ENCODE data around the gene TMEM218.
"Not testable (repeated sequence)": the region's sequence is repeated elsewhere in the genome, so short reads cannot be mapped to it uniquely, and the experiment has no call there.

The TMEM218 gene

DNA sequence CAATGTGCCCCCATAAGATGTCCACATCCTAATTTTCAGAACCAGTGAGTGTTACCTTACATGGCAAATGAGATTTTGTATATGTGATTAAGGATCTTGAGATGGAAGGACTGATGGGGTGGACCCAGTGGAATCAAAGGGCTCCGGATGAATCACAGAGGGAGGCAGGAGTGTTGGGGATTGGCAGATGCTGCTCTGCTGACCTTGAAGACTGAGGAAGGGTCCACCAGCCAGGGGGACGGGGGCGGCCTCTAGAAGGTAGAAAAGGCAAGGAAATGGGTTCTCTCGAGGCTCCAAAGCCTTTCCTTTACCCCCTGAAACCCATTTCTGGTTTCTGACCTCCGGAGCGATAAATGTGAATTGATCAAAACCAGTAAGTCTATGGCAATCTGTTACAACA, 18.8 kb downstream of the TMEM218 start:
- in situ Hi-C loops (cut with HindIII; ENCODE audit: low pct_unique_long_range_greater_than_20kb, low sequenced_read_pairs): no loop called here
- DNase-seq (ENCODE audit: low read depth in 1 of 2, low spot score in 1 of 2): no peak
- TF ChIP-seq JUND (IDR thresholded peaks at IDR 0.05; ENCODE audit: low read depth): no peak

DNA sequence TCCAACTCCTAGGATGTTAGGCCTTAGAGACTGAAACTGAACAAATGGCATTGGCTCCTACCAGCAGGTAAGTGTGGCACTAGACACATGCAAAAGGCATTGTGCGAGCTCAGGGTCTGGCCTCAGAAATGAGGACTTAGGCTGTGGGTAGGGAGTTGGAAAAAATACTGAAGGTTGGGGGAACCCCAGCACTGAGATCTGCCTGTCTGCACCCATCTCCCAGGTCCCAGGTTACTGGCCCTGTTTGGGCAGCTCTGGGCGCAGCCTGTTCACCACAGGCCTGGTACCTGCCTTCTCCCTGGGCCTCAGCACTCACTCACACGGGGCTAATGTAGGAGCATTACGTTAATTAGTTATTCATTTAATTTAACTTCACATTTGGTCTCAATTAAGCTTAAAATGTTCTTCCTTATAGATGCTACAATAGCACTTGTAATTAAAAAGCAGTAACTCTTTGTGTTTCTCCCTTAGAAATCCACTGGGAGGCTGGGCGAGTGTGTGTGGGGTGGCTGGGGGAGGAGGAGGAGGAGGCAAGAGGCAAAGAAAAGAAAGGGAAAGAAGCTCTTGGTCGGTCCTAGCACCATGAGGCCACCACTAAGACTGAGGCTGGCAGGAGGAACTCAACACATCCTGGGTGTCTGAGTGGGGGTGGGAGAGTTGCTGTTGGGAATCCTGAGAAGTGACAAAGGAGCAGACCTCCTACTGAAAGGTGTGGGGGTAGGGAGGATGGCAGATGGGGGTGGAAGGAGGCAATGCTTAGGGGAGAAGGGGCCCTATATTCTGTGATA, 19.4 kb downstream of the TMEM218 start:
- in situ Hi-C loops (cut with HindIII; ENCODE audit: low pct_unique_long_range_greater_than_20kb, low sequenced_read_pairs): no loop called here
- TF ChIP-seq JUND (IDR thresholded peaks at IDR 0.05; ENCODE audit: low read depth): no peak
- no peak for DNase-seq (ENCODE audit: low read depth in 1 of 2, low spot score in 1 of 2)

DNA sequence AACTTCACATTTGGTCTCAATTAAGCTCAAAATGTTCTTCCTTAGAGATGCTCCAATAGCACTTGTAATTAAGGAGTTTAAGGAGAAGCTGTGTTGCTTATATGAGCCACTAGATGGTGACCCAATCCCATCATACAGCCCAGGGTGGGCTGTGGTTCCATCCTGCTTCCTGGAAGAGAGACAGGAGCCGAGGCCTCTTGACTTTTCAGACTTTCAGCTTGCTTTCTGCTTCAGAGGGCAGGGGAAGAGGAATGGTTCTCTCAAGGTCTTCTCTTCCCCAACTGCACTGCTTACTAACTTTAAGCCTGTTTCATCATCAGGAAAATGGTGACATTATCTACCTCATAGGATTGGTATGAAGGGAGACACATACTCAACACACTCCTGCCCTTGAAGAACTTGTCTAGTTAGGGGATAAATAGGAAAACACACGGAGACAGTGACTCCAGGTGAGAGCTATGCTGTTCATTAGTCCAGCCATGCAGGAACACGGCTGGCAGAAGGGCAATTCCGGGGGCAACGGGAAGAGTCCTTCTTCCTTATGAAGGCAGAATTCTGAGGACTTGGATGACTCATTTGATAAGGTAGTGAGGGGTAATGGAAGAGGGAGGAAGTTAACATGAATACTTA, 20.1 kb downstream of the TMEM218 start:
- DNase-seq (ENCODE audit: low read depth in 1 of 2, low spot score in 1 of 2): peak; percentile 81 to 86
- in situ Hi-C loops (cut with HindIII; ENCODE audit: low pct_unique_long_range_greater_than_20kb, low sequenced_read_pairs): no loop called here
- TF ChIP-seq JUND (IDR thresholded peaks at IDR 0.05; ENCODE audit: low read depth): no peak

DNA sequence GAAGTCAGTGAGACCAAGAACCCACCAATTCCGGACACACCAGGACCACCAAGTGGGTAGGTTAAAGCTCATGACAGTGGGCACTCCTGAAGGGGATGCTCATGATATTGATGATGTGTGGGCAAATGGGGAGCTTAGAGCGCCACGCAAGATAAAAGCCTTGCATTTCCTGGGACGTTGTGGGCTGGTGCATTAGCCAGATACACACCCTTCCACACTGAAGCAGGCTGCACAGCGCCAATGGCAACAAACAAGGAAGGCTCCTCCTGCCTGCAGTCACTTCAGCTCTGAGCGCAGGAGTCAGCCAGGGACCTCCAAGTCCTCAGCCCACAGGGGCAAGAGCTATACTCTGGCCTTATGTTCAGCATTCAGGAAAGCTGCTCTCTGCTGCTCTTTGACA, 20.6 kb downstream of the TMEM218 start:
- TF ChIP-seq JUND (IDR thresholded peaks at IDR 0.05; ENCODE audit: low read depth): no peak
- in situ Hi-C loops (cut with HindIII; ENCODE audit: low pct_unique_long_range_greater_than_20kb, low sequenced_read_pairs): no loop called here
- DNase-seq (ENCODE audit: low read depth in 1 of 2, low spot score in 1 of 2): no peak

DNA sequence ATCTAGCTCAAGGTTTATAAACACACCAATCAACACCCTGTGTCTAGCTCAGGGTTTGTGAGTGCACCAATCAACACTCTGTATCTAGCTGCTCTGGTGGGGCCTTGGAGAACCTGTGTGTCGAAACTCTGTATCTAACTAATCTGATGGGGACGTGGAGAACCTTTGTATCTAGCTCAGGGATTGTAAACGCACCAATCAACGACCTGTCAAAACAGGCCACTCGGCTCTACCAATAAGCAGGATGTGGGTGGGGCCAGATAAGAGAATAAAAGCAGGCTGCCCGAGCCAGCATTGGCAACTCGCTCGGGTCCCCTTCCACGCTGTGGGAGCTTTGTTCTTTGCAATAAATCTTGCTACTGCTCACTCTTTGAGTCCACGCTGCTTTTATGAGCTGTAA, 21.3 kb downstream of the TMEM218 start:
- in situ Hi-C loops (cut with HindIII; ENCODE audit: low pct_unique_long_range_greater_than_20kb, low sequenced_read_pairs): not testable (repeated sequence)

DNA sequence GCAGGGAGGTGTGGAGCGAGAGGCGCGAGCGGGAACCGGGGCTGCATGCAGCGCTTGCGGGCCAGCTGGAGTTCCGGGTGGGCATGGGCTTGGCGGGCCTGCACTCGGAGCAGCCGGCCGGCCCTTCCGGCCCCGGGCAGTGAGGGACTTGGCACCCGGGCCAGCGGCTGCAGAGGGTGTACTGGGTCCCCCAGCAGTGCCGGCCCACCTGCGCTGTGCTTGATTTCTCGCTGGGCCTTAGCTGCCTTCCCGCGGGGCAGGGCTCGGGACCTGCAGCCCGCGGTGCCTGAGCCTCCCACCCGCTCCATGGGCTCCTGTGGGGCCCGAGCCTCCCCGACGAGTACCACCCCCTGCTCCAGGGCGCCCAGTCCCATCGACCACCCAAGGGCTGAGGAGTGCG, 21.9 kb downstream of the TMEM218 start:
- in situ Hi-C loops (cut with HindIII; ENCODE audit: low pct_unique_long_range_greater_than_20kb, low sequenced_read_pairs); DNase-seq (ENCODE audit: low read depth in 1 of 2, low spot score in 1 of 2): not testable (repeated sequence)

More for the DNA sequence above, 21.3 kb downstream of the TMEM218 start:
- DNase-seq (ENCODE audit: low read depth in 1 of 2, low spot score in 1 of 2): not testable (repeated sequence)

DNA sequence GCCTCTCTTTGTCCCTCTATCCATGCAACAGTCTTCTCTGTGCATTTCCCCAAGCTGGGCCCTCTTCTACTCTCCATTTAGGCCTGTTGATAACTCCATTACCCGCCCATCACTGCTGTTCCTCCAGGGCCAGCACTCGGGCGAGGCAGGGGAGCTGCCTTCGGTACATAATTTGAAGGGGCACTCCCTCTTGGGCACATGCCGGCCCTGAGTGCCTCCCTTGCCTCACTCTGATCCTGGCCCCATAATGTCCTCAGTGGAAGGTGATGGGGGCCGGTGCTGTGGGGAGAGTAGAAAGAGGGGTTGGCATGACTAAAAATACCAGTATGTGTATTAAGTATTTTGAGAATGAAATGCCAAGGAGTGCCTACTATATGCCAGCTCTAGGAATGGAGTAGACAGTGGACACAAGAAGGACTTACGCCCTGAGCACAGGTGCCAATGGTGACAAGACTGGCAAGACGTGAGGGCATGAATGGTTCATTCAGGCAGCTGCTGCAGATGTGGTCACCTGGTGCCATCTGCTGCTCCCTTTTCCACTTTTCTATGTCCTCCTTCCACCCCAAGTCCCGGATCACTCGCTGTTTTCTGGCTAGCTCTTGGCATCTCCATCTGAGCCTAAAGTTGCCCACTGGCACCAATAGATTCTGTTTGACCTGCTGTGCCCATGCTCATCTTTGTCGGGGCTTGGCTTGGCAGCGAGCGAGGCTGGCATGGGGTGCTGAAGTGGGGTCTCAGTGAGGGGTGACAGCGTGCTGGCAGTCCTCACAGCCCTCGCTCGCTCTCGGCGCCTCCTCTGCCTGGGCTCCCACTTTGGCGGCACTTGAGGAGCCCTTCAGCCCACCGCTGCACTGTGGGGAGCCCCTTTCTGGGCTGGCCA, 22.6 kb downstream of the TMEM218 start:
- TF ChIP-seq JUND (IDR thresholded peaks at IDR 0.05; ENCODE audit: low read depth): no peak
- in situ Hi-C loops (cut with HindIII; ENCODE audit: low pct_unique_long_range_greater_than_20kb, low sequenced_read_pairs): no loop called here
- DNase-seq (ENCODE audit: low read depth in 1 of 2, low spot score in 1 of 2): peak; percentile 66 to 68

DNA sequence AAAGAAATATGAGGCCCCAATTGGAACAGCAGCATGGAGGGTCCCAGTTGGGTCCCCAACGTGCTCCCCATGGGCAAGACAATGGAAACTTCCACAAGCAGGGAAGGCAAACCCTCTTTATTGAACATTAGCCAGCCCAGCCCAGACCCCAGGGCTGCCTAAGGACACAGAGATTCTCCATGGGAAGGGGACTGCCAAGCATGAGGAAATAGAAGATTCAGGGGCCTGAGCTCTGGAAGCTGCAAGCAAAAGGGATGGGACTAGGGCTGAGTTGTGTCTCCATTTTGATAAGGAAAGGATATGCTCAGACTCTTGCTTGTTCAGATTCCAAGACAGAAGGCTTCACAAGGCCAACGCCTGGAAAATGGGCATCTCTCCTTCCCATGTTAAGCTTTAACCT, 23.3 kb downstream of the TMEM218 start:
- no peak for DNase-seq (ENCODE audit: low read depth in 1 of 2, low spot score in 1 of 2)
- in situ Hi-C loops (cut with HindIII; ENCODE audit: low pct_unique_long_range_greater_than_20kb, low sequenced_read_pairs): no loop called here
- no peak for TF ChIP-seq JUND (IDR thresholded peaks at IDR 0.05; ENCODE audit: low read depth)

DNA sequence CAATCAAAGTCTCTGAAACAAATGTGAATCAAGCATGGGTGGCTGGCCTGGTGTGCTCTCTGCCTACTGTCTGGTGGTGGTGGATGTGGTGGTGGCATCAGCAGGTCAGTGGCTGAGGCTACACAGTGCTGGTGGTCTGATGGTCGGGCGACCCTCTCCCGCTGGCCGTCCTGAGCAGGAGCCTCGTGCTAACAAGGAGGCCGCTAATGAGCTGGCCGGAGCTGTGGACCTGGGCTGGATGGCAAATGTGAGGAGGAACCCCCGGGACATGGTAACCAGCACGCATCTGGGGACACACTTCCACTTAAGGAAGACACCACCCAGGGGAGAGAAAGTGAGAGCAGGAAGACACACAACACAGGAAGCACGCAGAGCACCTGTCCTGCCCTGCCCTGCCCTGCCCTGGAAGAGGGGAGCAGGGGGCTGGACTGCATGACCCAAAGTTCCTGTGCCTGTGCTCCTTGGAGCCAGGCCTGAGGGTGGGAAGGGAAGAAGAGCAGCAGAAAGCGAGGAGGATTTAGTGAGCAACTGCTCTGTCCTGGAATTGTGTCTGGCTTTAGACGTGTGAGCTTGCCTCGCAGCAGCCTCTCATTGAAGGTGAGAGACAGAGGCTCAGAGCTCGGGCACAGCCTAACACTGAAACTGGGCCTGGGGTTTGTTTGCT, 24.7 kb downstream of the TMEM218 start:
- DNase-seq (ENCODE audit: low read depth in 1 of 2, low spot score in 1 of 2): no peak
- in situ Hi-C loops (cut with HindIII; ENCODE audit: low pct_unique_long_range_greater_than_20kb, low sequenced_read_pairs): no loop called here
- no peak for TF ChIP-seq JUND (IDR thresholded peaks at IDR 0.05; ENCODE audit: low read depth)

DNA sequence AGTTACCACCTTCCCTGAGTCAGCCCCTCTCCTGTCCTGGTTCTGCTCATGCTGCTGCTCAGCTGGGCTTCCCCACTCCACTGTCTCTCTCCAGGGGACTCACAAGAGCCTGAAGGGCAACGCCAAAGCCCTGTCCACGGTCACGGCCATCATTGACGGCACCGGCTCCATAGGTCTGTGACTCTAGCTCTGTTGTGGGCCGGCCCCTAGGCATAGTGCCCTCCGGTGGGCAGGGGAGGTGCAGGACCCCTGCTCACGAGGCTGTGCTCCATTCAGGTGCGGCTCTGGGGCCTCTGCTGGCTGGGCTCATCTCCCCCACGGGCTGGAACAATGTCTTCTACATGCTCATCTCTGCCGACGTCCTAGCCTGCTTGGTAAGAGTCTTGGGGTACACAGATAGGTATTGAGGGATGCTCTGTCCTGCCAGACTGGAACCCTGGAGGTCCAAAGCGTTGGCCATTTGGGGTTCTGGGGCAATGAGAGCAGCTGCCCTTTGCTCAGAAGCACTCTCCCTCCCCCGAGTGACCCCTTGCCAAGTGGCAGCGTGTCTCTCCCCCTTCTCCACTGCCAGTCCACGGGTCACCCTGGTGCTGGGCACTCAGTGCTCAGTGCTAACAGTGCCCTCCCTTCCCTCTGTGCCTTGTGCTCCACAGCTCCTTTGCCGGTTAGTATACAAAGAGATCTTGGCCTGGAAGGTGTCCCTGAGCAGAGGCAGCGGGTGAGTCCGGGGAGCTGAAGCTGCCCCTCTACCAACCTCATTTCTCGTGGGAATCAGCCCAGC, 25.9 kb downstream of the TMEM218 start:
- DNase-seq (ENCODE audit: low read depth in 1 of 2, low spot score in 1 of 2): no peak
- in situ Hi-C loops (cut with HindIII; ENCODE audit: low pct_unique_long_range_greater_than_20kb, low sequenced_read_pairs): no loop called here
- TF ChIP-seq JUND (IDR thresholded peaks at IDR 0.05; ENCODE audit: low read depth): no peak

DNA sequence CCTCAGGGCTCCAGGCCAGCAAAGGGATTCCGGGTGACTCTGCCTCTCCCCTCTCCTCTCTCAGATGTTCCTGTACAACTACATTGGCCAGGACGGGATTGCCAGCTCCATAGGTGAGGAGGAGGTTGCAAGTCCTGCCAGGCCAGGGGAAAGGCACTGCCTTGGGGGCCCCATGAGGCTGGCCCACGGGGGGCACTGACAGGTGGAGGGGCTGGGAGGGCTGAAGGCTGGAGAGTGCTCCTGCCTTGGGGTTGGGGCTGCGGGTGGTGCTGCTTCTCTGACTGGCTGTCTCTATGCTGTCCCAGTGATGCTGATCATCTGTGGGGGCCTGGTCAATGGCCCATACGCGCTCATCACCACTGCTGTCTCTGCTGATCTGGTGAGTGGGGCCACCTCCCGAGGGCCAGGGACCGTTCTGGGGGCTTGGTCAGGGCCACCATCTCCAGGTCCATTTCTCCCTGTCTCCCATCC, 26.6 kb downstream of the TMEM218 start:
- DNase-seq (ENCODE audit: low read depth in 1 of 2, low spot score in 1 of 2): no peak
- TF ChIP-seq JUND (IDR thresholded peaks at IDR 0.05; ENCODE audit: low read depth): no peak
- in situ Hi-C loops (cut with HindIII; ENCODE audit: low pct_unique_long_range_greater_than_20kb, low sequenced_read_pairs): no loop called here

DNA sequence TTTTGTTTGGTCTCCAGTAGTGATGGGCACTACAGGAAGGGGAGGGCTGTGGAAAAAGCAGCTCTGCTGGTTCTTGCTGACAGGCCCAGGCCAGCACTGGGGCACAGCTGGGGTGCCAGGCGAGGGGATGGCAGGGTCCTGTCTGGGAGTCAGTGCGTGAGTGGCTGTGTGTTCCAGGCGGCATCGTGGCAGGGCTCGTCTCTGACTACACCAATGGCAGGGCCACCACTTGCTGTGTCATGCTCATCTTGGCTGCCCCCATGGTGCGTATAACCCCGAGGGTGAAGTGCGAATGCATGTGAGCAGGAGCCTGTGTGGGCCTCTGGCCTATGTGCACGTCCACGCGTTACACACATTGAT, 27.4 kb downstream of the TMEM218 start:
- in situ Hi-C loops (cut with HindIII; ENCODE audit: low pct_unique_long_range_greater_than_20kb, low sequenced_read_pairs): no loop called here
- TF ChIP-seq JUND (IDR thresholded peaks at IDR 0.05; ENCODE audit: low read depth): no peak
- DNase-seq (ENCODE audit: low read depth in 1 of 2, low spot score in 1 of 2): no peak
